ENCODE data around the gene ELMOD3. TPM values are rescaled to one million over a fixed set of nuclear protein-coding genes. Genes with fewer than 3 reads are reported as not detected.
"Not testable (repeated sequence)": the region's sequence is repeated elsewhere in the genome, so short reads cannot be mapped to it uniquely, and the experiment has no call there.

Gene ELMOD3
- total RNA-seq, 1 donor, result 10.5 TPM

DNA sequence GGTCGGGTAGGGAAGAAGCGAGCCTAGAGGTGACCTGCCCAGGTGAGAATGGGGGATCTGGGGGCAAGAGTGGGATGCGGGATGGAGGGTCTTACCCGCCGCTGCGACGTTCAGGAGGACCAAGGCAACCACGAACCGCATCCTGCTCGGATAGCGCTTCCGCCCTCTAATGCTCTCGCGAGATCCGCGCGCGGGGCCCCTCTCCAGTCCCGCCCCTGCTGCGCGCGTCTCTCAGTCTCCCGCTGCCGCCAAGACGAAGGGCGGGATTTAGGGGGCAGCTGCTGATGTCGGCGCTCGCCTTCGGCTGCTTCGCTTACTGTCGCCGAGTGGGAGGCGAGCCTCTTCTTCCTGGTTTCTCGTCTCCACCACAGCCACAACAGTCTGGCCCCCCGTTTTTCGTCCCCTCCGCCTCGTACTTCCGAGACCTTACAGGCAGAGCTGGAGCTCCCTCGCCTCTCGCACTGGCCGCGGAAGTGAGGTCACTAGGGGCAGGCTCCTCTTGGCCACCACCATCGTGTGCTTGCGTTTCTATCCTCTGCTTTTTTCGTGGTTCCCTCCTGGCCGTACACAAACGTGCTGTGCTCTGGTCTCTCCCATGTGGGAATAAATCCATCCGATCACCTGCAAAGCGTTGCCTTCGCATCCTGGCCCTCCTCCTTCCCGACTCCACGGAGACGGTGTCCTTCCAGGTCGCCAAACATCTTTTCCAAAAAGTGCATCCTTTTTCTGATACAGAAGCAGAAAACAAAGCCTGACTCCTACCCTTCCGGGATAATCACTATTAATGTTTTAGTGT, 26.5 kb upstream of the ELMOD3 start, which contains the start of gene TGOLN2:
TSS of gene TGOLN2 (minus strand) at position 168 of the 796 bp plus-strand sequence. CDS start at position 141, 27 bp downstream.
- DNase-seq (ENCODE audit: low read depth in 2 of 3, low spot score in 2 of 3), result peak; percentile 79 to 97 (median 94)

DNA sequence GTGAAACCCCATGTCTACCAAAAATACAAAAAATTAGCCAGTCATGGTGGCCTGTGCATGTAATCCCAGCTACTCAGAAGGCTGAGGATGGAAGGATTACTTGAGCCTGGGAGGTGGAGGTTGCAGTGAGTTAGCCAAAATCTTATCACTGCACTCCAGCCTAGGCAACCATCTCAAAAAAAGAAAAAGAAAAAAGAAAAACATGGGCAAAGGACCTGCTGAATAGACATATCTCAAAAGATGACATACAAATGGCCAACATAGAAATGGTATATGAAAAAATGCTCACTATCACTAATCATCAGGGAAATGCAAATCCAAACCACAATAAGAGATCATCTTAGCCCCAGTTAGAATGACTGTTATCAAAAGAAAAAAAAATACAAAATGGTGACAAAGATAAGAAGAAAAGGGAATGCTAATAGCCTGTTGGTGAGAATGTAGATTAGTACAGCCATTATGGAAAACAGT, 25.4 kb upstream of the ELMOD3 start:
- DNase-seq (ENCODE audit: low read depth in 2 of 3, low spot score in 2 of 3), result no peak

DNA sequence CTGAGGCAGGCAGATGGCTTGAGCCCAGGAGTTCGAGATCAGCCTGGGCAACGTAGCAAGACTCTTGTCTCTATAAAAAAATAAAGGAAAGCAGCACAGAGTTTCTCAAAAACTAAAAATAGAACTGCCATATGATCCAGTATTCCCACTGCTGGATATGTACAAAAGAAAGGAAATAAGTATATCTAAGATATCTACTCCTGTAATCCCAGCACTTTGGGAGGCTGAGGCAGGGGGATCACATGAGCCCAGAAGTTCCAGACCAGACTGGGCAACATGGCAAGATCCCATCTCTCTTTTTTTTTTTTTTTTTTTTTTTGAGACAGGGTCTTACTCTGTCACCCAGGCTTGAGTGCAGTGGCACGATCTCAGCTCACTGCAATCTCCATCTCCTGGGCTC, 24.9 kb upstream of the ELMOD3 start:
- not testable (repeated sequence) for DNase-seq (ENCODE audit: low read depth in 2 of 3, low spot score in 2 of 3)

DNA sequence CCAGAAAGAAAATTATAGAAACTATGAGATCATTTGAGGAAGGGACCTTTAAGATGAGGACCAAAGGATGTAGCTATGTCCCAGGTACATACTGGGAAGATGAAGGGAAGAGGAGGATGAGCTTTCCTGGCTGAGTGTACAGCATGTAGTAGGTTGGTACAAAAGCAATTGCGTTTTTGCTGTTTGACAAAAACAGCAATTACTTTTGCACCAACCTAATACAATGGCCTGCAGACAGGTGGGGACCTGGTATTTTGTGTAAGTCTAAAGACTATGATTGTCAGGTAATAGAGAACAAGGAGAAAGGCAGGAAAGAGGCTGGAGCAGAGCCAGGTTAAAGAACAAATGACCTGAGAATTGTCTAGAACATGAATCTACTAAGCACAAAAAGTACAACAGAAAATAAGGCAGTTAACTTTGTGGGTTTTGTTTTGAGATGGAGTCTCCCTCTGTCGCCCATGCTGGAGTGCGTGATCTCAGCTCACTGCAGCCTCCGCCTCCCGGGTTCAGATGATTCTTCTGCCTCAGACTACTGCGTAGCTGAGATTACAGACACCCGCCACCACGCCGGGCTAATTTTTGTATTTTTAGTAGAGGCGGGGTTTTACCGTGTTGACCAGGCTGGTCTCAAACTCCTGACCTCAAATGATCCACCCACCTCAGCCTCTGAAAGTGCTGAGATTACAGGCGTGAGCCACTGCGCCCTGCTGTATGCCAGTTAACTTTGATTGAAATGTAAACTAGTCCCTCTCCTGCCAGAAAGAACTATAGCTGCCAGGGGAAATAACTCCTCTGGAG, 23.5 kb upstream of the ELMOD3 start:
- DNase-seq (ENCODE audit: low read depth in 2 of 3, low spot score in 2 of 3), result no peak

DNA sequence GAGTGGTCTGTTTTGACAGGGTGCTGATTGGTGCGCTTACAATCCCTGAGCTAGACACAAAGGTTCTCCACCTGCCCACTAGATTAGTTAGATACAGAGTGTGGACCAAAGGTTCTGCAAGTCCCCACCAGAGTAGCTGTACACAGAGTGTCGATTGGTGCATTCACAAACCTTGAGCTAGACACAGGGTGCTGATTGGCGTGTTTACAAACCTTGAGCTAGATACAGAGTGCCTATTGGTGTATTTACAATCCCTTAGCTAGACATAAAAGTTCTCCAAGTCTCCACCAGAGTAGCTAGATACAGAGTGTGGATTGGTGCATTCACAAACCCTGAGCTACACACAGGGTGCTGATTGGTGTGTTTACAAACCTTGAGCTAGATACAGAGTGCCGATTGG, 20.7 kb upstream of the ELMOD3 start:
- not testable (repeated sequence) for DNase-seq (ENCODE audit: low read depth in 2 of 3, low spot score in 2 of 3)

DNA sequence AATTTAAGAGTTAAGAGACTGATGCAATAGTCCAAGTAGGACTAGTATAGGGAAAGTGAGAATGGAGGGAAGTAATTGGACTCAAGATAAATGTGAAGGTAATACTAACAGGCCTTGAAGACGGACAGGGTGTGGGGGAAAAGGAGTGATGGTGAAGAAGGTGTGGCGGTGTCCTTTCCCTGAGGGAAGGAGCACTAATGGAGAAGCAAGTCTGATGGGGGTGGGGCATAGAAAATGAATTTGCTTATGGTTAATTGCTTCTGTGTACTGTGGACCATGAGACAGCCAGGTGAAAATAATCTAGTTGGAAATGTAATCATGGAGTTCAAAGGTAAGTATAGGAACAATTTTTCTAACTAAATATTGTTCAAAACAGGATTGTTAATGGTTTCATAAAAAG, 19.6 kb upstream of the ELMOD3 start:
- no peak for DNase-seq (ENCODE audit: low read depth in 2 of 3, low spot score in 2 of 3)

DNA sequence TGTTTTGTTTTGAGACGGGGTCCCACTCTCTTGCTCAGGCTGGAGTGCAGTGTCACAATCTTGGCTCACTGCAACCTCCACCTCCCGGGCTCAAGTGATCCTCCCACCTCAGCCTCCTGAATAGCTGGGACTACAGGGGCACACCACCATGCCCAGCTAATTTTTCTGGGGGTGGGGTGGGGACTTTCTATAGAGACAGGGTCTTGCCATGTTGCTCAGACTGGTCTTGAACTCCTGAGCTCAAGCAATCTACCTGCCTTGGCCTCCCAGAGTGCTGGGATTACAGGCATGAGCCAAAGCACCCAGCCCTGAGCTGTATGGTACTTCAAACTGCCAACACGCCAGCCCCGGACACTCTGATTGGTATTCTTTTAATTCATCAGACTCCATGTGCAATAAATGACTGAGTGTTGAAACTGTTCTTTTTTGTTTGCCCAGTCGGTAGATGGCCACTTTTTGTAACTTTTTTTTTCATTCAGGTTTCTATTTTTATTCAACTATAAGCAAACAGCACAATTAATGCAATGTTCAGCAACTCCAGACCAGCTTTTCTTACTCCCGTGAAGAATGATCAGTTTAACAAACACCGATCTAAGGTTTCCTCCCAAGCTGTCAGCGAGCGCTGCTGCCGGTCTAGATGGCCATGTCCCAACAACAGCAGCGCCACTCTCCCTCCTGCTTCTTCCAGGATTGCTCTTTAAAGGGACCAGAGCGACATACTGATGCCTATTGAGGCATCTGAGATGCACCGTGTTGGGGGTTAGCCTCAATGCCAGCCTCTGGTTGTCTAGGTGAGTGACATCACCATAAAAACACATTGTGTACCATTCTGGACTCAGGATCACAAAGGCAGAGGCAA, 14.3 kb upstream of the ELMOD3 start:
- DNase-seq (ENCODE audit: low read depth in 2 of 3, low spot score in 2 of 3), result no peak

DNA sequence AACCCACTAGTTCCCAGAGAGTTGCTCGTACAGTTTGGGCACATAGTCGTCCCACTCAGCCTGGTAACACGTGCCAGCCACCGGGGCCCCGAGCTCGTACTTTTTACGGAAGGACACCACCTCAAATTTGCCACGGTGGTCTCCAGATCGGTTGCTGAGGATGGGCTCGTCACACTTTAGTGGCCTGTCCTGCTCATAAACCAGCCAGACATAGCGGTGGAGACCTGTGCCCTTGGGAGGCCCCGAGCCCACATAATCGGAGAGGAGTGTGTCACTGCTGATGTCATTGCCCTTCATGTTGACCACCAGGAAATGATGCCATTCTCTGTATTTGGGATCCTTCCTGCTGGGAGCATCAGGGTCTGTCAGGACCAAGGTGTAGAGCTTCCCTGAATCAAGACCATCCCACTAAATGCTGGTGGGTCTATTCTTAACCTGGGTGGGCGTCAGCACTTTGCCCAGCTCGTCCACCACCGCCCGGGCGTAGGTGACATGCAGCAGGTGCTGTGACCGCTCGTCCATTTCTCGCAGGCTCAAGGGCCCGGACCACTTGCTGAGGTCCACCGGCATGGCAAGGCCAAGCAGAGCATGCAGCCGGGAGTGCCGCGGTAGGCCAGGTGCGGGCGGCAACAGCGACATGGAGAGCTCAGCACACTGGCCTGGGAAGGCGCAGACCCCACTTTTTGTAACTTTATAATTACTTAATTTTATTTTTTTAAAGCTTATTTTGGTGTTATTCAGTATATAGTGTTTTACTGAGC, 13.1 kb upstream of the ELMOD3 start:
- DNase-seq (ENCODE audit: low read depth in 2 of 3, low spot score in 2 of 3), result no peak

DNA sequence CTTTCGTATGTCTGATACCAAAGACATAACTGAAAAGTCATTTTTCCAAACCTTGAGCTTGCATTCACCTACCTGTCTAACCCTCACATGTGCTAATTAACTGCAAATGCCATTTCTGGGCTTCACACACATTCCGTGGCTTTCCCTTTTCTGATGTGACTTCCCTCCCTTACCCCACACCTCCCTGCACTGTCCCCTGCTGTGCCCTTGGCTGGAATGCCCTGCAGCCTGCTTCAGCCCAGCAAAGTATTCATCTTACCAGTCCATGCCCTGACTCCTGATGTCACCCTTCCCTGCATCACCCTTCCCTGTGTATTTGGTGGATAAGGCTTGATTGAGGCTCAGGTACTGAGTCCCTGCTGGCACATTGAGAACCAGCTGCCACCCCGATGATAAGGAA, 12.4 kb upstream of the ELMOD3 start:
- DNase-seq (ENCODE audit: low read depth in 2 of 3, low spot score in 2 of 3), result no peak

DNA sequence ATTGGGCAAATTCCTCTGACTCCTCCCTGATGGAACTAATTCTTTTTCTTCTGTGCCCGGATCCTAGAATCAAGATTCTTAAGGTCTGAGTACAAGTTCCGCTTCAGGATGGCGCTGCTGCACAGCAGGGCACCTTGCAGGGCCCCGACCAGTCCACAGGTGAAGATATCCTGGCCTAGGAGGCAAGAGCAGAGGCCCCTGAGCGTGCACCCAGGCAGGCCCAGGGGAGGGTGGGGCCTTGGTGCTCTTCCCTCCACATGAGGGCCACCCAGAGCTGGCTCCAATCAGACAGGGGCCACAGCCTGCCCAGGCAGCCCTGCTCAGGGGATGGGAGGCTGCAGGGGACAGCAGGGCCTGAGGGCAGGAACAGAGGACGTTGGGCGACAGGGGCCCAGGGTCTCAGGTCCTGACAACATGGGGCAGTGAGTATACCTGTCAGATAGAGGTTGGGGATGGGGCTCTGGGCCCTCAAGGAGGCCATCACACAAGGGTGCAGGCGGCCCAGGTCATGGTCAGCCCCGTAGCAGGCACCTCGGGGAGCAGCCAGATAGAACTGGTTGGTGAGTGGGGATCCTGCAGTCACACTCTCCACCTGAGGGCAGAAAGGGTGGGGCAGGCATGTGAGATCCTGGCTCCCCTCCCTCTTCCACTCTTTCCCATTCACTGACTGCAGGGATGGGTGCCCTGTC, 11.2 kb upstream of the ELMOD3 start:
- not testable (repeated sequence) for DNase-seq (ENCODE audit: low read depth in 2 of 3, low spot score in 2 of 3)

DNA sequence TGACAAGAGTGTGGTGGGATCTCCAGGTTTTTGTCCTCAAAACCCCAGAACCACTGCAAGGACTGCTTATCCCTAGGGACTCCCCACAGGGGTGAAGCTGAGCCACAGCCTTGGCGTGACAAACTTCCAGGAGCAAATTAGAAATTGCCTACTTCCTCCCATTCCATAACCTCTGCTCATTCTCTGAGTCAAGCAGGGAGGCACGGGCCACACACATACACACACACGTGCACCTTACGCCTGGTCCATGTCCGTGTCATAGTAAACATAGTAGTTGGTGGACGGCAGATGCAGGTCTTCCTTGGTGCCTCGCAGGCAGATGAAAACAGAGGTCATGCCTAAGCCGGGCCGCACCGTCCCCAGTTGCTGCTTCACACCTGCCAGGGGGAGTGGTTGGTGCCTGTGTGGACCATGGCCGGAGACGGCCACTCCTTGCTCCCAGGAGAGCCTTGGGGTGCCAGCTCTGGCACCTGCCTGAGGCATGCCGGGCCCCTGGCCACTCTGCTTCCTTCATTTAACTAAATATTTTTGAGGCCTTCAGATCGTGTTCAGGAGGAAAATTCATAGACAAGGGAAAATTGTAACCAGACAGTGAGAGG, 10.1 kb upstream of the ELMOD3 start:
- DNase-seq (ENCODE audit: low read depth in 2 of 3, low spot score in 2 of 3), result no peak

DNA sequence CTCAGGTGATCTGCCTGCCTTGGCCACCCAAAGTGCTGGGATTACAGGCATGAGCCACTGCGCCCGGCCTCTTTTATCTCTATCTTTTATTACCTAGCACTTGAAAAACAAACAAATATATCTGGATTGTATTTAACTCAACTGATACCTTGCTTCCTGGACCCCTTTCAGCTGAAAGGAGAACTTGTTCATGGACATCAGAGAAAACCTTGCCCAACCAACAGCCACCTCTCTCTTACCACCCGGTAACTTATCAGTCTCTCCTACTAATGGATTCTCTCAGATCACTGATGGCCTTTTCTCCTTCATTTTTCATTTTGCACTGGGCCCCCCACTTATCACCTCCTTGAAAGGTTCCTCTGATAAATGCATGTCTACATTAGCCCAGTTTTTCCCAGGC, 7.0 kb upstream of the ELMOD3 start:
- DNase-seq (ENCODE audit: low read depth in 2 of 3, low spot score in 2 of 3), result no peak

DNA sequence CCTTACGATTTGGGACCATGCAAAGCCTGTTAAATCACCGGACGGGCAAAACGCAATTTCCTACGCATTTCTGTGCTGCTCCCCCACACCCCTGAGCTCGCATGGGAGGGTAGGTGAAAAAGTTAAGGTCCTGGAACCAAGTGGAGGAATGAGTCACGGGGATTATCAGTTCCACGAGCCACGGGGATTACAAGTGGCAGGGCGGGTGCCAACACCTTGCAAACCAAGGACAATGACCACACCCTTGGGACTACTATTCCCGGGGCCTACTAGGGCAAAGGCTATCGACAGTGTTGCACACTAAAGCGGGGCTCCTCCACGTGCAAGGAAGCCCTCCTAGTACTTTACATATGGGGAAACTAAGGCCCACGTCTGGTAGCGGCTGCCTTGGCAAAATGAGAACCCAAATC, 688 bp upstream of the ELMOD3 start:
- peak in 1 of 3 donors; percentile 5 for DNase-seq (ENCODE audit: low read depth in 2 of 3, low spot score in 2 of 3)

DNA sequence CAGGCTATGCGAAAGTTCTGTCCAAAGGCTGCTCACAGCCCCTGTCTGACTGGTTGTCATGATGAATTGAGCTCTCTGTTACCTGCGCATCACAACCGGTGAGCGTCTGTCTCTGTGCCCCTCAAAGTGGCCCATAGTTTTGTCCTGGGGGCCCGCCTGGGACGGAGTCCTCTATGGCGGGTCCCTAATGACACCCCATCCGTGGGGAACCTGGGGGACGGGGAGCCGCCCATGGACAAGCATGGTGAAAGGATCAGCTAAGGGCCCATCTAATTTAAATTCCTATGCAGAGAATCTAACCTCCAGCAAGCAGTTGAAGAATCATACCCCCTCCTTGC, 473 bp downstream of the ELMOD3 start:
- no peak for DNase-seq (ENCODE audit: low read depth in 2 of 3, low spot score in 2 of 3)

DNA sequence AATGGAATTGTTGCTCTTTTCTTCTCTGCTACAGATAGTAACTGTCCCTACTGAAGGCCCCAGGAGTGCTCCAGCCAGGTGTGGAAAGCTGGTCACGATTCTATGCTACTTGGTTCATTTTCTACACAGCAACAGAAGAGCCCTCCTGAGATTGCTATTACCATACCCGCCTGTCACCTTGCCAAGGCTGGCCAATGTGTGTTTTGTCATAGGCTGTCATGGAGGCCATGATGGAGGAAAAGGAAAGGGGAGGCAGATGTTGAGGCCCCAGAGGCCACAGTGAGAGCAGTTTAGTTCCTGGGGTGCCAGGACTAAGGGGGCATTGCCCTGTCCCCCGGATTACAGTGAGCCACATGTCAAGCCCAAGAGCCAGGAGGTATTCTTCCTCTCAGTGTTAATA, 952 bp downstream of the ELMOD3 start:
- DNase-seq (ENCODE audit: low read depth in 2 of 3, low spot score in 2 of 3), result no peak

DNA sequence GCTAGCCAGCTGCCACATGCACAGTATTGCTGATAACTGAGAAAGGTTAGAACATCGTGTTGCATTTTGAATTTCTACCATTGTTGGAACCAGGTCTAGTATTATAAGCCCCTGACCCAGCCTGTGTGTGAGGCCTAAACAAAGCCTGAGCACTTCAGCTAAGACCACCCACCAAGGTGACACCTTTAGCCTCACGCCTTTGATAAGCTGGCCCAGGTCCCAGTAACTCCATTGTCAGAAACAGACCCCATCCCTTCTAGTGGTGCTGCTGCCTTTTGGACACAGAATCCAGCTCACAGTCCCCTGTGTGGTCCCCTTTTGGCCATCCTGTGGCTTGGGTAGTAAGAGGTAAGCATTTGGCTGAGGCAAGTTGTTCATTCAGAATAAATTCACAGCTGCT, 1.6 kb downstream of the ELMOD3 start:
- no peak for DNase-seq (ENCODE audit: low read depth in 2 of 3, low spot score in 2 of 3)

DNA sequence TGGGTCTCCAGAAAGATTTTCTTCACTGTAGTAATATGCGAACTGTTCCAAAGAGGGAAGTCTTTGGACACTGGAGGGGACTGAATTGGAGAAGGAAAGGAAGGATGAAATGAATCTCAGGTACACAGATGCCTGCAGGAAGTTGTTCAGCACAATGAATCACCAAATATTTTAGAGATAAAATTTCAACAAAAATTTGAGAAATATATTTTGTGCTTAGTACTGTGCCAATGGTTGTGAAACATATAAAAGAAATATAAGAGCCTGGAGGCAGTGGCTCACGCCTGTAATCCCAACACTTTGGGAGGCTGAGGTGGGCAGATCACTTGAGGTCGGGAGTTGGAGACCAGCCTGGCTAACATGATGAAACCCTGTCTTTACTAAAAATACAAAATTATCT, 3.2 kb downstream of the ELMOD3 start:
- no peak for DNase-seq (ENCODE audit: low read depth in 2 of 3, low spot score in 2 of 3)

DNA sequence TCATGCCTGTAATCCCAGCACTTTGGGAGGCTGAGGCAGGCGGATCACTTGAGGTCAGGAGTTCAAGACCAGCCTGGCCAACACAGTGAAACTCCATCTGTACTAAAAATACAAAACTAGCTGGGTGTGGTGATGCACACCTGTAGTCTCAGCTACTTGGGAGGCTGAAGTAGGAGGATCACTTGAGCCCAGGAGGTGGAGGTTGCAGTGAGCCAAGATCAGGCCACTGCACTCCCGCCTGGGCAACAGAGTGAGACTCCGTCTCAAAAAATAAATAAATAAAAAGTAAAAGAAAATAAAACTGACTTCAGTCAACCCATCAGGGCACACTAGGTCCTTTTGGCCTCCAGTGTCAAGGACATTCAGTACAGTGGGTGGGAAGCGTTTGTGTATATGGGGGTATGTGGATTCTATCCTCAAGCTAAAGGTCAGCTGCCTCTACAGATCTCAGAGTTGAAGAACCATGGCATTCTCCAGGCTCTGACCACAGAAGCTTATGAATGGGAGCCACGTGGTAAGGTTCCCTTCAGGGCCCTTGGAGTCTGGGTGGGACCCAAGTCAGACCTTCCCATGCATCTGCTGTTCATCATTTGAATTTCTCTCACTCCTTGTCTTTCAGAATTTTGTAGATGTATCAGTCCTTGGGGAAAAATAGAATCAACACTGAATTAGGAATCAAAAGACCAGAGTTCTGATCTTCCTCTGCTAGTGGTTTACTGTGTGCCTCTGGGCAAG, 8.3 kb downstream of the ELMOD3 start:
- not testable (repeated sequence) for DNase-seq (ENCODE audit: low read depth in 2 of 3, low spot score in 2 of 3)

DNA sequence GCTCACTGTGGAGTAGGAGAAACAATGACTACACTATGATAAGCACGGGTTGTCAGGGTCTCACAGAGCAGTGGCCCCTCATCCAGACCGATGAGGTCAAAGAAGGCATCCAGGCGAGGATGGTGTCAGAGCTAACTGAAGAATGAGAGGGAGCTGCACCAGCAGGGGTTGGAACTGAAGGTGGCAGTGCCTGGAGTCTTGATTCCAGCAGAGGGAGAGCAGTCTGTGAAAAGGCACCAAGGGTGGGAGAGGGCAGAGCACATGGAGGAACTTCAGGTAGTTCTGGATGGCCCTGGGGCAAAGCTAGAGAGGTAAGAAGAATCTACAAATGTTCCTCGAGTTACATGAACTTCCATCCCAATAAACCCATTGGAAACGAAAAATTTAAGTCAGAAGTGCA, 12.6 kb downstream of the ELMOD3 start:
- DNase-seq (ENCODE audit: low read depth in 2 of 3, low spot score in 2 of 3), result no peak

All from hematopoietic multipotent progenitor cell (in vitro differentiated cells).